HG03558 (cell line): ENCODE results near the gene ACYP2.

Experiments
- ATAC-seq: cut with Tn5 transposase; IDR thresholded peaks from one replicate; pipeline ENCODE4 v1.9.1; 2021; ENCODE audit warnings: moderate number of reproducible peaks; ENCODE audit not compliant: unreplicated experiment; ENCODE audit errors: extremely low read depth

The ACYP2 gene

GRCh38 chr2:54208364-54209240, 93.2 kb downstream of the ACYP2 start:
- no peak for ATAC-seq

GRCh38 chr2:54209379-54209778, 94.0 kb downstream of the ACYP2 start:
- ATAC-seq, result no peak

- ATAC-seq, result no peak
Measured at GRCh38 chr2:54212456-54212855, 97.0 kb downstream of the ACYP2 start.

- ATAC-seq, result no peak
Measured at GRCh38 chr2:54213082-54213481, 97.7 kb downstream of the ACYP2 start.

GRCh38 chr2:54224997-54225396, 109.6 kb downstream of the ACYP2 start:
- no peak for ATAC-seq

GRCh38 chr2:54226260-54226659, 110.8 kb downstream of the ACYP2 start:
- ATAC-seq, result no peak

GRCh38 chr2:54227798-54228197, 112.4 kb downstream of the ACYP2 start:
- no peak for ATAC-seq

GRCh38 chr2:54228945-54229344, 113.5 kb downstream of the ACYP2 start:
- ATAC-seq, result no peak

GRCh38 chr2:54233832-54234649, 118.6 kb downstream of the ACYP2 start:
- no peak for ATAC-seq

- no peak for ATAC-seq
Measured at GRCh38 chr2:54237428-54237827, 122.0 kb downstream of the ACYP2 start.

- ATAC-seq, result no peak
Measured at GRCh38 chr2:54239427-54239826, 124.0 kb downstream of the ACYP2 start.

- no peak for ATAC-seq
Measured at GRCh38 chr2:54240515-54241469, 125.4 kb downstream of the ACYP2 start.

- no peak for ATAC-seq
Measured at GRCh38 chr2:54247115-54247514, 131.7 kb downstream of the ACYP2 start.

GRCh38 chr2:54249629-54250028, 134.2 kb downstream of the ACYP2 start:
- no peak for ATAC-seq

GRCh38 chr2:54254180-54254579, 138.8 kb downstream of the ACYP2 start:
- no peak for ATAC-seq

- no peak for ATAC-seq
Measured at GRCh38 chr2:54255230-54256090, 140.0 kb downstream of the ACYP2 start.

- ATAC-seq, result no peak
Measured at GRCh38 chr2:54256091-54256694, 140.8 kb downstream of the ACYP2 start, which contains the start of gene TSPYL6. TSS of gene TSPYL6 (minus strand) at chr2:54256229. CDS start at chr2:54256151, 78 bp downstream.

GRCh38 chr2:54258166-54258565, 142.8 kb downstream of the ACYP2 start:
- ATAC-seq, result no peak
